HG02610 (cell line): ENCODE data around the gene NOTCH3.

Experiments used
- ATAC-seq: cut with Tn5 transposase; IDR thresholded peaks from one replicate; pipeline ENCODE4 v1.9.1; 2021; ENCODE audit warnings: mild to moderate bottlenecking, moderate library complexity; ENCODE audit not compliant: unreplicated experiment

Gene NOTCH3

DNA sequence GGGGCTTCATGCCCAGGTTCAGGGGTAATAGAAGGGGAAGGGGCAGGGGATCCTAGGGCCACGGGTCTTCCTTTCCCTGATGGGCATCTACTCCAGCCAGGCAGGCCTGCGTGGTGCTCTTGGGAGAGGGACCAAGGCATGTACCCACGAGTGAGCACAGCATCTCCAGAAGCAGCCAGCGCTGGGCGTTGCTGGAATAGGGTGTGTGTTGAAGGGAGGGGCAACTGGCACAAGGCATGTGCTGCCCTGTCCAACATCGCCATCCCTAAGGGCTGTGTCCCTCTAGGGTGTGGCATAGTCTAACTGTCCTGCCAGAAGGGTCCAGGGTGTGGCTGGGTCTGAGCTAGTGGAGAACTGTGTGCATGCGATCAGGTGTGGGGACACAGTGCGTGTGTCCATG, 2.9 kb downstream of the NOTCH3 start:
- no peak for ATAC-seq

DNA sequence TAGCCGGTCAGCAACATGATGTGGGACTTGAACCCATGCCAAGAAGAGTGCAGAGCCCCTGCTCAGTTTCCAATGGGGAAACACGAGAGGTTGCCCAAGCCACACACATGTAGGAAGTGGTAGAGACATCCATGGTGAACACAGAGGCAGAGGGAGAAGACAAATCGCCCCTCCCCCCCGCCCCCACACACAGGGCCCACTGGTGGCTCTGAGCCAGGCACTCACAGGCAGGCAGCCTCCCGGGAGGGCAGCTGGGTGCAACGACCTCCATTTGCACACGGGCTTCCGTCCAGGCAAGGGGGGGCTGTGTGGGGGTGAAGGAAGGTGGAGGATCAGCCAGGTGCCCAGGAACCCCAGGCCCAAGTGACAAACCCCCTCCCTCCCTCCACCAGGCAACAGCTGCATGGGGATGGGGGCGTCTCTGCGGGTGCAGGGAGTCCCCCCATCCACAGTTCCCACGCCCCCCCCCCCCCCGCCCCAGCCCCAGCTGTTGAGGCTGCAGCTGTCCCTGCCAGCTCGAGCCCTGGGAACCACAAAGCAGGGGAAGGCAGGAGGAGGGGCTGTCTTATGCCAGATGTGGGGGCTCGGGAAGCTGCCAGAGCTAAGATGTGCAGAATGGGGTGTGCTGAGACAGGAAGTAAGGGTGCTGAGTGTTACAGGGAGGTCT, 3.4 kb downstream of the NOTCH3 start:
- ATAC-seq, result no peak

DNA sequence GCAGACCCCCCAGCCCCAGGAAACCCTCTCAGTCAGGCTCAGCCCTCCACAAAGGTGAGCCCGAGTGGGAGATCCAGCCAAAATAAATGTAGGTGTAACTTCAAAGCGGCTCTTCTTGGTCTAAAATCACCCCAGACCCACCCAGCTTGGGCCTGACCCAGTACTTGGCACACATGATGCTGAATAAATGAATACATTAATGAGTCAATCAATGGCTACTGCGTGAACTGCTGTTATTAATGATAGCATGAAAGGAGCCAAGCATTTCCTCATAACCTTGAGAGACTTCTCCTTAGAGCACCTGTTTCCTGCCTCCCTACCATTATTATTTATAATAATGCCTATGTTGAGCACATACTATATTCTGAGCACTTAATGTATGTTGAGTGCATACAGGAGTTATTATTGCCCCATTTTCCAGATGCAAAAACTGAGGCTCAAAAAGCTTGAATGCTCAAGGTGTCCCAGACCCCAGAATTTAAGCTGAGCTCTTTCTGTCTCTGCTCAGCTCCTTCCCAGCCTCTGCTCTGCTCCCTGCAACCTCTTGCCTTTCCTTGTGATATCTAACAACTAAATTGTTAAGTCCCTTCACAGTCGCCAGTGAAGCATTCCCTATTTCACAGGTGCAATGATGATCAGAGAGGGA, 4.3 kb downstream of the NOTCH3 start:
- ATAC-seq, result no peak

DNA sequence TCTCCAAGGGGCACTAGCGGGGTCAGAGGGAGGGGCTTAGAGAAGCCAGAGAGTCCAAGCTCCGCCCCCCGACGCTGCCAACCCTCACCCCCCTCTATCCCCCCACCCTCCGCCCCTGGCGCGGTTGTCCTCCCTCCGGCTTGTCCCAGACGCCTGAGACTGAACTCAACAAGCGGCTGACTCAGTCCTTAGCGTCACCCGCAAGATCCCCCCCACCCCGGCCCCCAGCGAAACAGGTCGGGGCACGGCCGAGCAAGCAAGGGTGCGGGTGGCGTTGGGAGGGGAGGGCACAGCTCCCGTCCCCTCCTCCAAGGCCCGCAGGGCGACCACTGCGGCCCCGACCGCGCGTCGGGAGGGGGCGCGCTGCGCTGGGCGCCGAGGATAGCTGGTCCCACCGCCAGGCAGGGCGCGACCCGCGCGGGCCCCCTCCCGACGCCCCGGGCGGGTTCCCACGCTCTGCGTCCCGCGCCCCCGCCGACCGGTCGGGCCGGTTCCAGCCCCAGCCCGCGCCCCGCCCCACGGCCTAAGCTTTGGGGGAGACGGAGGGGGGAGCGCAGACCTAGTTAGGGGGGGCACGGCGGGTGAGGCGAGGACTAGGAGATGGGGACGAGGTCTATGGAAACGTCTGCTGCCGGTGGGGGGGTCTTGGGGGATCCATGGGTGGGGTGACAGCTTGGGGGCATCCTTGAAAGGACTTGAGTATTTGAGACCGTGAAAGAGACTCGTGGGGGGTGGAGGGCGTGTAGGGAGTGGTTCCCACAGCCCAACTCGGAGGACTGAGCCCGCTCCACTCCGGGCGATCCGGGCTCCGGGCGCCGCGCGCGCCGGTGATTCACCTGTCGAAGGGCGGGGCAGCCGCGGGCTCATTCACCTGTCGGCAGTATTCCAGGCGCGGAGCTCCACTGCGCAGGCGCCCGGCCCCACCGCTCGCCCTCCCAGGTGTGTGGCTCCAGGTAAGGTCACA, 5.1 kb downstream of the NOTCH3 start:
- no peak for ATAC-seq

DNA sequence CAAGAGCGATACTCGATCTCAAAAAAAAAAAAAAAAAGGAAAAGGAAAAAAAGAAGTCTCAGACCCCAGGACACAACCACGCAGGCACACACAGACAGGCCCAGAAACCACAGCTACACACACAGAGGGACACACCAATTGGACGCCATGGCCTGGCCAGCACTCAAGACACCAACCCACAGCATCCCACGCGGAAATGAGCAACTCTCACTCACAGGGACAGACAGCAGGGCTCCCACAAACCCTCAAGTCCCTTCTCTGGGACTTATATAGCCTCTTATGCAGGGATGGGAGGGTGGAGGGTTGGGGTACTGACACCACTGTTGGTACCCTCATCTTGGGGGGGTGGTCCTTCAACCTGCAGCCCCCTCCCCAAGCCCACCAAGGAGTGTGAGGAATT, 5.9 kb downstream of the NOTCH3 start:
- no peak for ATAC-seq

DNA sequence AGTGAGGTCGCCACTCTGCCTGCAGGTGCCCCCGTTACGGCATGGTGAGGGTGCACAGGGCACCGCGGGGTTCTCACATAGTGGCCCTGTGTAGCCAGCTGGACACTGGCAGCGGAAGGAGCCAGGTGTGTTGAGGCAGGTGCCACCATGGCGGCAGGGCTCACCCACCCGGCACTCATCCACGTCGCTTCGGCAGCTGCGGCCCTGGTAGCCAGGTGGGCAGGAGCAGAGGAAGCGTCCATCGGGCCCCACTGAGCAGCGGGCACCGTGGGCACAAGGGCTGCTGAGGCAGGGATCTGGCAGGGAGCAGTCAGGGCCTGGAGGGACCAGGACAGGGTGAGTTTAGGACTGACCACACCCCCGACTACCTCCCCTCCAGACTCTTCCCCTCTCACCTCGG, 8.8 kb downstream of the NOTCH3 start:
- ATAC-seq, result no peak

DNA sequence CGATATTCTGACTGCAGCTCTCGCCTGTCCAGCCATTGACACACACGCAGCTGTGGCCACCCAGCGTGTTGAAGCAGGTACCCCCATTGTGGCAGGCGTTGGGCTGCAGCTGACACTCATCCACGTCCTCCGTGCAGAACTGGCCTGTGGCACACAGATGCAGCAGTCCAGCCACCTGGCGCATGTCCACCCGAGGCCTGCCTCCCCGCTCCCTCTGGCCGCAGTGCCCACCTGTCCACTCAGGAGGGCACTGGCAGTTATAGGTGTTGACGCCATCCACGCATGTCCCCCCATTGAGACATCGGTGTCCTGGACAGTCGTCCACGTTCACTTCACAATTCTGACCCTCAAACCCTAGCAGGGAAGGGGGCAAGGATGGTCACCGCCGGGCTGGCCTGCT, 9.3 kb downstream of the NOTCH3 start:
- no peak for ATAC-seq

DNA sequence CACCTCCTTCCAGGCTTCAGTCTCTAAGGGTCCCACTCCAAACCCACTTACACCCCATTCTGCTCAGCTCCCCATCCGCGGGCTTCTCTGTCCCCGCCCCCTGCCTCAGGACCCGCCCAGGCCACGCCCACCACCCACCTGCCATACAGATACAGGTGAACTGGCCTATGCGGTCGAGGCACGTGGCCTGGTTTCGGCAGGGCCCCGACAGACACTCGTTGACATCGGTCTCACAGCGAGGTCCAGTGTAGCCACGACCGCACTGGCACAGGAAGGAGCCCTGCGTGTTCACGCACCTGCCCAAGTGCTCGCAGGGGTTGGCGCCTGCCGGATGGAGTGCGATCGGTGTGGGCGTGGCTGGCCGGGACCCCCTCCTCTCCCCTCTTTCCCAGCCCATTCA, 11.9 kb downstream of the NOTCH3 start:
- no peak for ATAC-seq

DNA sequence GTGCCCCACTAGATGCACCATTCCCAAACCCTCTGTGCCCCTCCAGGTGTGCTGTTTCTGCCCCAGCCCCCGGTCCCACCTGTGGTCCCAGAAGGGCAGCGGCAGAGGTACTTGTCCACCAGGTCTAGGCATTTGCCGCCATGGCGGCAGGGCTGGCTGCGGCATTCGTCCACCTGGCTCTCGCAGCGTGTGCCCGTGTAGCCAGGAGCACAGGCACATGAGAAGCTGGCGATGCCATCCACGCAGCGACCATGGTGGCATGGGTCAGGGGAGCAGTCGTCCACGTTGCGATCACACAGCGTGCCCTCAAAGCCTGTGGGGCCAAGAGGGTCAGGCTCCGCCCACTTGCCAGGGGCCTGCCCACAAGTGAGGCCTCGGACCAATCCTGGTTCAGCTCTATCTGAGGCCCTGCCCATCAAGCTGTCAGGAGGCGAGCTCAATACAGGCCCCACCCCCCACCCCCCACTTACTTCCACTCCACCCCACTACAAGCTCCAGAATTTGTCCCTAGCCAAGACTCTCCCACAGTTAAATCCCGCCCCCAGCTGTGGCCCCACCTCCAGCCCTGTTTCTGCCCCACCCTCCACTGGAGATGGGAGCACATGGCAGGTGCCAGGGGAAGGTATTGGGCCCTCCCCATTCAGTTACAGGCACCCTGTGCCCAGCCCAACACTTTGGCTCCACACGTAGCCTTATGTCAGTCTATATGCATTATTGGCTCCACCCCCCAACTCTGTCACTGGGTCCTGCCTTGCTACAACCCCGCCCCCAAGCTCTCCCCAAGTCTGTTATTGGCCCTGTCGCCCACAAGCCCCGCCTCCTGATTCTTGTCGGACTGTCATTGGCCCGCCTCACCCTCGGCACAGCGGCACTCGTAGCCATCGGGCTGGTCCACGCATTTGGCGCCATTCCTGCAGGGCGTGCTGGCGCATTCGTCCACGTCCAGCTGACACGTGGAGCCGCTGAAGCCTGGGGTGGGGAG, 13.5 kb downstream of the NOTCH3 start:
- ATAC-seq, result no peak

DNA sequence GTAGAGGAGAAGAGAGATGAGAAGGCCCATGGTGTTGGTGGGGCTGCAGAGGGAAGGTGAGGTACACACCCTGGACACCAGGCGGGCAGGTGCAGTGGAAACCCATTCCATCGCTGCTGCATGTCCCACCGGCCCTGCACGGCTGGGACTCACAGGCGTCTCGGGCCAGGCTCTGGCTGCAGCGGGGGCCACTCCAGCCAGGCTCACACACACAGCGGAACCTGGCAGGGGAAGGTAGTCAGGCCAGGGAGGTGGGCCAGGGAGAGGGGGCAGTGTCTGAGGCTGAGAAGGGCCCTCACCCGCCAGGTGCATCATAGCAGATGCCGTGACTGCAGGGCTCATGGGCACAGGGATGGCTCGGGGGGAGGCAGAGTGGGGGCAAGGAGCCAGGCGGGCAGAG, 15.6 kb downstream of the NOTCH3 start:
- no peak for ATAC-seq

DNA sequence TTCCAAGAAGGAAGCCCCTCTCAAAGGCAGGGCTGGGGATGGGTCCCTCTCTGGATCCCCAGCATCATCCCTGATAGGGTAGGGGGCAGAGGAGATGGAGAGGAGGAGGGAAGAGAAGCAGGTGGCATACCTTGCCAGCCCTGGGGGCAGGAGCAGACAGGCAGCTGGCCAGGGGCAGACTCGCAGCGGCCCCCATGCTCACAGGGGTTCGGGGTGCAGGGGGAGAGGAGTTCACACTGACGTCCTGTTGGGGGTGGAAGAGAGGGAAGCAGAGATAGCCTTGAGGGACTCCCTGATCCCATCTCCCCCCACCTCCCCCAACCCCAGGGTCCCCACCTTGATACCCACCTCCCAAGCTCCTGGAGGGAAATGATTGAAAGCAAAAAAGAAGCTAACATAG, 16.0 kb downstream of the NOTCH3 start:
- no peak for ATAC-seq

DNA sequence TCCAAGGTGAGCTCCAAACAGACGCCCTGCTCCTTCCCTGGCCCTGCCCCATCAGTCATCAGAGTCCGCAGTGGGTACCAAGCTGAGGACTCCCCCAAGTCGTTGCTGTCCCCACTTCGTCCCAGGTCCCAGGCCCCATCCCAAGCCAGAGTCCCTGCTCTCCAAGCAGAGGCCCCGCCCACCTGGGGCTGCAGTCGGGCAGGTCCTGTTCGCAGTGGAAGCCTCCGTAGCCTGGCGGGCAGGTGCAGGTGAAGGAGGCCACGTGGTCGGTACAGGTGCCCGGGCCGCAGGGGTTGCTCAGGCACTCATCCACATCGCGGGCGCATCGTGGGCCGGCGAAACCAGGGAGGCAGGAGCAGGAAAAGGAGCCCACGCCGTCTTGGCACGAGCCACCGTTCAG, 19.4 kb downstream of the NOTCH3 start:
- ATAC-seq, result no peak

DNA sequence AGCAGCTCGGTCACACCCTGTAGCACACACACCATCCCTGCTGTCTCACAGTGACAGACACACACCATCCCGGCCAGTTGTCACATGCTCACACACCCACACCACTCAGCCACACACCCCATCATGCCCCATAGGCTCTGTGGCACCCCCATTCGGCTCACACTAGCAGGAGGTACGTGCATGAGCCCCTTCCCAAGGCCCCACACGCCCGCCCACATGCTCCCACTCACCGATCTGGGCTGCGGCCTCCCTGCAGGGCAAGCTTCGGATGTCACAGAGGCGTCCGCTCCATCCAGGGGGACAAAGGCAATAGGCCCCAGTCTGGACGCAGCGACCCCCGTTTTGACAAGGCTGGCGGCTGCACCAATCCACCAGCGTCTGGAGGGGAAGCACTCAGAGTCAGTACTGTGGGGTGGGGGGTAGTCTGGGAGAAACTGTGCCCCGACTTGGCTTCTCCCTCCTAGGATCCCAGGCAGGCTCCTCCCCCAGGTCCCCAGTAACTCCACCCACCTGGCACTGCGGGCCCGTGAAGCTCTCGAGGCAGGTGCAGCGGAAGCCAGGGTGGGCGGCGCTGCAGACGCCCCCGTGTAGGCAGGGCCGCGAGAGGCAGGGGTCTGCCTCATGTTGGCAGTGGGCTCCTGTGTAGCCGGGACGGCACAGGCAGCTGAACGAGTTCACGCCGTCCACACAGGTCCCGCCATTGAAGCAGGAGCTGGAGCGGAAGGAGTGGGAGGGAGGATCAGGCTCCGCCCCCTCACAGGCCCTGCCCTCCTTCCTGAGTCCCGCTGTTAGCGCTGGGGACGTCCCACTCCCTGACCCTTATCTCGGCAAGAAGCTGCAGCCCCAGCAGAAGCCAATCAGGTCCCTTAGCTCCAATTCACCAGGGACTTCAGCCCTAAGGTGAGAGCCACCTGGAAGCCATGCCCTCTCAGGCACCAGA, 20.1 kb downstream of the NOTCH3 start:
- ATAC-seq, result no peak

DNA sequence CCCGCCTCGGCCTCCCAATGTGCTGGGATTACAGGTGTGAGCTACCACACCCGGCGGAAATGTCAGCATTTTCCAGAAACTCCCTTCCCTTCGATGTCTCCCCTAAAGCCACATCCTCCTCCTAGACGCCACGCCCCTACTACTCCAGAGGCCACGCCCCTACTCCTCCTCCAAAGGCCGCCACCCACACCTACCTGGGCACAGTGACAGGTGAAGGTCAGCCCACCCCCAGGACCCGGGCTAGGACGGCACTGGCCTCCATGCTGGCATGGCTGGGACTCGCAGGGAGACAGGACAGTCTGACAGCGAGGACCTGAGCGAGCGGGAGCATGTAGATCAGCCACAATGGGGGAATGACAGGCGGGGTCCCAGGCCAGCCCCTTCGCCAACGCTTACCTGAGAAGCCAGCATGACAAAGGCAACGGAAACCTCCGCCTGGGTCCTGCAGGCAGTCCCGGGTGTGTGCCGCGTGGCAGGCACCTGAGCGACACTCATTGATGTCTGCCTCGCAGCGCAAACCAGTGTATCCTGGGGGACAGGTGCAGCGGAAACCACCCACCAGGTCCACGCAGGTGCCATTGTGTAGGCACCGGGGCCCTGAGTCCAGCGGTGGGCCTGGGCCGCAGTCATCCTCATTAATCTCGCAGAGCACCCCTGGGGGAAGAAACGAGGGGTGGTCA, 22.0 kb downstream of the NOTCH3 start:
- ATAC-seq, result no peak

DNA sequence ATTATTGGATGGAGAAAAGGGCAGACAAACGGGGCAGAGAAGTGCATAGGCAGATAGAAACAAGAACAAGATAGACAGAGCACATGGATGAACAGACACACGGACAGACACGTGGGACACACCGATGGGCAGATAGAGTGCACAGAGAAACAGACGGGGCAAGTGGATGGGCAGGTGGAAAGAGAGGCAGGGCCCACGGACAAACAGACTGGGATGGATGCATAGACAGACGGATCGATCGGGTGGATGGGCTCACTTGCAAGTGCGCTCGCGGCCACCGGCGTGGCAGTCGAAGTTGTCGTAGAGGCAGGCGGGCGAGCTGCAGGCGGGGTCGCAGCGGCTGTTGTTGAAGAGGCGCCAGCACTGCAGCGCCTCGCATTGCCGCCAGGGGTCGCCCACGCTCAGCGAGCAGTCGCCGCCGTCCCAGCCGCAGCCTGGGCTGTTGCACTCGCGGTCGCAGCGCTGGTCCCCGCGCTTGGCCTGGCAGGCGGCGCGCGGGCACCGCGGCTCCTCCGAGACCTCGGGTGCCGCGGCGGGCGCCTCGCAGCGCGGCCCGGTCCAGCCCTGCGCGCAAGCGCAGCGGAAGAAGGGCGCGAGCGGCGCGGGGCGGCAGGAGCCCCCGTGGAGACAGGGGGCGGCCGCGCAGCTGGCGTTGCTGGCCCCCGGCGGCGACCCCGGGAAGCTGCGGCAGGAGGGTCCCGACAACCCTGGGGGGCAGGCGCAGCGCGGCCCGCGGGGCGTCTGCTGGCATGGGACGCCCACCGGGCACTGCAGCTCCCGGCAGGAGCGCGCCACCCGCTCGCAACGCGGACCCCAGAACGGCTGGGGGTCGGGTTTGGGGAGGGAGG, 23.3 kb downstream of the NOTCH3 start:
- ATAC-seq, result peak; percentile 56

DNA sequence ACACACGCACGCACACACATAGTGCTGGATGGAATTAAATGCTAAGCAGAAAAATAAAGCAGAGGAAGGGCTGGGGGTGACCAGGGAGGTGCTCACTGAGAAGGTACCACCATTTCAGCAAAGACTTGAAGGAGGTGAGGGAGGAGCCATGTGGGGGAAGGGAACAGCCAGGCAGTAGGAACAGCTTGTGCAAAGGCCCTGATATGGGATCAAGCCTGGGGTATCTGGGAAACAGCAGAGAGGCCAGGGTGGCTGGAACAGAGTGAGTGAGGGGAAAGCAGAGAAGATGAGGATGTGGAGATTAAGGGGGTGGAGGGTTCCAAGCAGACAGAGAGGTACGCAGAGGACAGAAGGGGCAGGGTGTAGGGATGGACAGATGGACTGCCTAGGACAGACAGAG, 25.2 kb downstream of the NOTCH3 start:
- no peak for ATAC-seq

DNA sequence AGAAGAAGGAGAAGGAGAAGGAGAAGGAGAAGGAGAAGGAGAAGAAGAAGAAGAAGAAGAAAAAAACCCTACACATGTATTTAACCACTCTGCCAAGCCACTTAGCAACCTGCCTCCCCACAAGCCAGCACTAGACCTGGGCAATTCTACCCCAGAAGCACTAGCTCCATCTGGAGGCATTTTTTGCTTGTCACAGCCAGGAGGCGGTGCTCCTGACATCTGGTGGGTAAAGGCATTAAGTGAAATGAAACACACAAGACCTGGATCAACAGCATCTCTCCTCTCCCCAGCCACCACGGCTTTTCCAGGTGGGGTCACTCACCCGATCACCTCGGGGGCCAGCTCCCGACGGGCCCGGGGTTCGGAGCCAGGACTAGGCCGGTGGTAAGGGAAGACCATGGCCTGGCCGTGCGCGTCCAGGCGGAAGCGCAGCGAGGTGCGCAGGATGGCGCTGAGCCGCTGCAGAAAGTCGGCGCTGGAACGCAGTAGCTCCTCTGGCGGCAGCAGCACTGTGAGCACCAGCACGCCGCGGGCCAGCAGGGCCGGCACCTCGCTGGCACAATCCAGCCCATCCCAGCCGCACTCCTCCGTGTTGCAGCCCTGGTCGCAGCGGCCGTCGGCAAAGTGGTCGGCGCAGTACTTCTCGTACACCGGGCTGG, 26.9 kb downstream of the NOTCH3 start:
- ATAC-seq, result no peak

DNA sequence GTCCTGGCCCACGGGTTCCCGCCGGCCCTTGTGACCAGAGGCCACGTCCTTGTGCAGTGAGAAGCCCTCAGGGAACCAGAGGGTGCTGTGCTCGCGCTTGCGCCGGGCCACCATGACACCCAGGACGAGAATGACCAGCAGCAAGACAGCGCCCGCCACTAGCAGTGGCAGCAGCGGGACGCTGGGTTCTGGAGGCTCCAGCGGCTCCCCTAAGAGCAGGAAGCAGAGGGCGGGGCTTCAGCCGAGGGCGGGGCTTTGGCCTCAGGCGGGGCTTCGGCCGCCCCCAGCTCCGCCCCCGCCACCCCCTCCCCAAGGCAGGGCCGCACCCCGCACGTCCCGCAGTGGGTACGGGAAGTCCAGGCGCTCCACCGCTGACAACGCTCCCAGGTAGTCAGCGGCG, 30.4 kb downstream of the NOTCH3 start:
- ATAC-seq, result no peak
